ENCODE data around the gene MAP1B. TPM values are rescaled to one million over a fixed set of nuclear protein-coding genes. Genes with fewer than 3 reads are reported as not detected.

MAP1B gene
- total and polyA plus RNA-seq, 9 of the 15 experiments (the other 6 are each of a cell fraction or from before 2014, with no cell fraction given) = 5.2 to 66.1 (median 17.3) TPM

DNA sequence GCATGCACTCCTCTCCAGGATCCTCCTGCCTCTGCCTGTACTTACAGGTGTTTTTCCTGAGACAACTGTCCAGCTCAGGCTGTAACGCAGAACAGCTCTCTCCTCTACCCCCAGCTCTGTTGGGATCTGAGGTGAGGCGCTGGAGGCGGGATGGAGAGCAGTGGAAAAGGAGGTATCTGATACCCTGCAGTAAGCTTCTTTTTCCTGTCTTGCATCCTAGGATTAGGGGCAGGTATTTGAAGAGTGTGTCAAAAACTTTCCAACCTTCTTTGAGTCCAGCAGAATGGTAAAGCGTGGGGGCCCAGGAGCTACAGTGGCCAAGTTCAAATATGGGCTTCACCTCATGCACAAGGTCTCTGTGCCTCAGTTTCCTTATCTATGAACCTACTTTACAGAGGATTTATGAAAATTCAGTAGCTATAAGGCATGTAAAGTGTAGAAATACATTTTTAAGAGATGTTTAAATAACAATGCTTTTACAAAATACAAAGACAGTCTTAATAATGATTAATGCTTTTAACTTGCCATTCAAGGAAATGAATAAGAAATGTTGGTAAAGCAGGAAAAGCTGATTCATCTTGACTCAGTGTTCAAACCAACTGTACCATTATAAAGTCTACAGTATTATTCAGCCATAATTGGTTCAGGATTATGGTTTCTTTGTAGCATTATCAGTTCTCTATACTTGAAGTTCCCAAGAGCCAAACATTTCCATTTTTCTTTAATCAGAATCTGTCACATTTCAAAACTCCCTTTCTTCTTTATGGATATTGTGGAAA, 26.1 kb downstream of the MAP1B start:
- H2AFZ ChIP-seq (ENCODE audit: low read depth, low read length) = no peak overlapping the region
- intact Hi-C loops (cut with micrococcal nuclease) (no loop called here), in situ Hi-C loops (cut with MboI) (no loop called here)
- POLR2A ChIA-PET = interaction anchor here (0.6 to 1.1 kb wide), 3 partner anchors 9 to 114 kb away, joined by 3 to 10 read pairs (median 4); no protein-coding TSS in a partner anchor
- DNase-seq (ENCODE audit: extremely low read depth in 1 of 4, low spot score in 3 of 4) (no peak), FAIRE-seq (no peak), ATAC-seq (peak; percentile 11; the same call in 2 of the 3 replicates)
- H3K9me1 ChIP-seq (ENCODE audit: control insufficient read depth, insufficient read depth, low read length) = no peaks in the 10 kb centered on the region
- no peak overlapping the region for H3K4me3 ChIP-seq
- H4K20me1 ChIP-seq (replicated peaks; ENCODE audit: control insufficient read depth, insufficient read depth, low read length) = no peaks in the 10 kb centered on the region
- no peak for TF ChIP-seq RBM17 (IDR thresholded peaks at IDR 0.05; ENCODE audit: borderline replicate concordance, low read depth, low read length)
- no peak for TF ChIP-seq RAD21 (CRISPR knock-in tag; conservative IDR thresholded peaks at IDR 0.05 in 1 of 2, IDR thresholded peaks at IDR 0.05 in 1 of 2)
- TF ChIP-seq JUND (IDR thresholded peaks at IDR 0.05; ENCODE audit: borderline replicate concordance, low read depth, low read length) = no peak
- TF ChIP-seq JUND (tag; IDR thresholded peaks at IDR 0.05; ENCODE audit: borderline replicate concordance, low read depth, low read length) = no peak
- TF ChIP-seq, protein P1, sequence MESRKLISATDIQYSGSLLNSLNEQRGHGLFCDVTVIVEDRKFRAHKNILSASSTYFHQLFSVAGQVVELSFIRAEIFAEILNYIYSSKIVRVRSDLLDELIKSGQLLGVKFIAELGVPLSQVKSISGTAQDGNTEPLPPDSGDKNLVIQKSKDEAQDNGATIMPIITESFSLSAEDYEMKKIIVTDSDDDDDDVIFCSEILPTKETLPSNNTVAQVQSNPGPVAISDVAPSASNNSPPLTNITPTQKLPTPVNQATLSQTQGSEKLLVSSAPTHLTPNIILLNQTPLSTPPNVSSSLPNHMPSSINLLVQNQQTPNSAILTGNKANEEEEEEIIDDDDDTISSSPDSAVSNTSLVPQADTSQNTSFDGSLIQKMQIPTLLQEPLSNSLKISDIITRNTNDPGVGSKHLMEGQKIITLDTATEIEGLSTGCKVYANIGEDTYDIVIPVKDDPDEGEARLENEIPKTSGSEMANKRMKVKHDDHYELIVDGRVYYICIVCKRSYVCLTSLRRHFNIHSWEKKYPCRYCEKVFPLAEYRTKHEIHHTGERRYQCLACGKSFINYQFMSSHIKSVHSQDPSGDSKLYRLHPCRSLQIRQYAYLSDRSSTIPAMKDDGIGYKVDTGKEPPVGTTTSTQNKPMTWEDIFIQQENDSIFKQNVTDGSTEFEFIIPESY (CRISPR knock-in tag; IDR thresholded peaks at IDR 0.05) = no peak
- no peak for TF ChIP-seq CBX8 (IDR thresholded peaks at IDR 0.05; ENCODE audit: borderline replicate concordance, extremely low read depth, low read depth, low read length, poor library complexity, severe bottlenecking)
- no peak for TF ChIP-seq SMC3 (conservative IDR thresholded peaks at IDR 0.05; ENCODE audit: insufficient read depth, low read depth, low read length)
- CTCF ChIA-PET (ENCODE audit: low intra/inter-chr PET ratio) = no interaction called here
- 90% methylated on average over 4 of the region's 4 CpGs for WGBS (ENCODE audit: insufficient coverage, low coverage, missing lambda C conversion rate)
- no peaks in the 10 kb centered on the region for H3K27me3 ChIP-seq (ENCODE audit: control insufficient read depth in 2 of 2, insufficient read depth in 2 of 2, low read length in 2 of 2)
- H3K4me2 ChIP-seq (ENCODE audit: insufficient read depth, low read length) = no peak overlapping the region
- H3K36me3 ChIP-seq (ENCODE audit: control insufficient read depth, insufficient read depth, low read length) = no peaks in the 10 kb centered on the region; the same call in 2 of the 3 replicates
- peaks cover 0 to under 1% of the 10 kb centered on the region in 2 experiments; a peak in 3 of 5 replicates for H3K4me1 ChIP-seq (replicated peaks in 1 of 2; ENCODE audit: control insufficient read depth in 2 of 2, insufficient read depth in 2 of 2, low read length in 2 of 2)
- no peak overlapping the region for H3K9ac ChIP-seq (ENCODE audit: insufficient read depth in 1 of 2, low read depth in 2 of 2, low read length in 2 of 2)
- no peaks in the 10 kb centered on the region; the same call in 1 of the 3 replicates for H3K79me2 ChIP-seq (ENCODE audit: control insufficient read depth, insufficient read depth, low read length)
- H3K27ac ChIP-seq (ENCODE audit: extremely low read depth, low read depth, low read length) = no peak overlapping the region
- BruUV-seq (replicated peaks) = no TSS peak
- no peaks in the 10 kb centered on the region for H3K9me3 ChIP-seq (replicated peaks; ENCODE audit: control insufficient read depth, insufficient read depth, low read depth, low read length)

All from K562 (cell line).